OCI-LY1 (cell line): ENCODE data around the gene PLAAT2.

Experiments used
- H2AFZ ChIP-seq: fragments of 200-600 bp; sonication (generic), shearing (Covaris generic); 2 replicates; pipeline ENCODE4 v1.6.0; 2014; ENCODE audit warnings: antibody characterized with exemption, mild to moderate bottlenecking, low read length
- H3F3A ChIP-seq: fragments of 200-600 bp; sonication (generic), shearing (Covaris generic); 2 replicates; pipeline ENCODE4 v1.6.0; 2014; ENCODE audit warnings: mild to moderate bottlenecking, antibody characterized with exemption, low read length, moderate library complexity; ENCODE audit not compliant: insufficient read depth
- H3K27ac ChIP-seq: fragments of 200-600 bp; sonication (generic); 2 replicates; pipeline ENCODE4 v1.5.1; 2014; ENCODE audit warnings: low read length, mixed run types, mild to moderate bottlenecking, low read depth; ENCODE audit not compliant: poor library complexity, severe bottlenecking
- H3K27me3 ChIP-seq: fragments of 200-600 bp; sonication (generic); 2 replicates; pipeline ENCODE4 v1.6.0; 2014; ENCODE audit warnings: antibody characterized with exemption, mild to moderate bottlenecking, low read length, moderate library complexity; ENCODE audit not compliant: insufficient read depth
- H3K36me3 ChIP-seq: fragments of 200-600 bp; sonication (generic); 2 replicates; pipeline ENCODE4 v1.6.1; 2014; ENCODE audit warnings: mild to moderate bottlenecking, antibody characterized with exemption, low read length, moderate library complexity, mixed read lengths; ENCODE audit not compliant: insufficient read depth
- H3K4me1 ChIP-seq: fragments of 200-600 bp; sonication (generic); 2 replicates; pipeline ENCODE4 v1.5.1; 2014; ENCODE audit warnings: mild to moderate bottlenecking, low read length, moderate library complexity; ENCODE audit not compliant: insufficient read depth, severe bottlenecking
- H3K4me2 ChIP-seq: fragments of 200-600 bp; sonication (generic), shearing (Covaris generic); 2 replicates; pipeline ENCODE4 v1.6.1; 2014; ENCODE audit warnings: low read length
- H3K4me3 ChIP-seq: fragments of 200-600 bp; sonication (generic); 2 replicates; pipeline ENCODE4 v1.5.1; 2014; ENCODE audit warnings: low read length, low read depth, mild to moderate bottlenecking, mixed read lengths; ENCODE audit not compliant: poor library complexity, severe bottlenecking
- H3K79me2 ChIP-seq: fragments of 200-600 bp; shearing (Covaris generic); 2 replicates; pipeline ENCODE4 v1.6.1; 2016; ENCODE audit warnings: mixed run types, low read length, mixed read lengths; ENCODE audit not compliant: insufficient read depth
- H3K9ac ChIP-seq: fragments of 200-600 bp; sonication (generic), shearing (Covaris generic); 2 replicates; pipeline ENCODE4 v1.6.1; 2014; ENCODE audit warnings: mild to moderate bottlenecking, low read length, mixed read lengths
- H3K9me2 ChIP-seq: fragments of 200-600 bp; sonication (generic), shearing (Covaris generic); 2 replicates; pipeline ENCODE4 v1.6.1; 2014; ENCODE audit warnings: low read depth, mild to moderate bottlenecking, low read length, mixed read lengths
- H3K9me3 ChIP-seq: fragments of 200-600 bp; shearing (Covaris generic); 2 replicates; pipeline ENCODE4 v1.6.1; 2014; ENCODE audit warnings: low read length, mixed read lengths
- H4K20me1 ChIP-seq: fragments of 200-600 bp; sonication (generic), shearing (Covaris generic); 2 replicates; pipeline ENCODE4 v1.6.0; 2016; ENCODE audit warnings: mild to moderate bottlenecking, low read length; ENCODE audit not compliant: insufficient read depth
- CTCF ChIP-seq: fragments of 200-600 bp; sonication (generic), shearing (Covaris generic); IDR thresholded peaks from 2 replicates; pipeline ENCODE4 v1.5.1; 2017; ENCODE audit warnings: mild to moderate bottlenecking, antibody characterized with exemption, low read length, moderate library complexity, mixed read lengths
- EZH2 ChIP-seq: fragments of 200-600 bp; sonication (generic), shearing (Covaris generic); IDR thresholded peaks from 2 replicates; pipeline ENCODE4 v1.8.0; 2017; ENCODE audit warnings: borderline replicate concordance, mixed run types, mild to moderate bottlenecking, antibody characterized with exemption, low read length, moderate library complexity, mixed read lengths

The PLAAT2 gene

DNA sequence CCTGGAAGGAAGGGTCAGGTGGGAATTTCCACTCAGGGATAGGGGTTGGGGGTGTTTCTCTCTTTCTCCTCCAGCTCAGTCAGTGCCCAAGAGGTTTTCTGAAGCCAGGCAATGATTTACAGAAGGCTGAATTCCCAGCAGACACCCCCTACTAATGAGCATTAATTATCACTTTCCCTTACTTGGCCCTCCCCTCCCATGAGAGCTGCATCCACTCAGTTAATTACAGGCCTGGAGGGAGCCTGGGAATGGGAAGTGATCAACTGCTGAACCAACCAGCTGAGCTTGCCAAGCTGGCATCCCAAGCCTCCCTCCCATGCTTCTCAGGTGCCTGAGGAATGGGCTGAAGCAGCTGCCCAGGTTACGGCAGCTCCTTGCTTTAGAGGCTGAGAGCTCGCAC lies 56.3 kb downstream of the PLAAT2 start:
- H2AFZ ChIP-seq: no peak overlapping the region
- H3K79me2 ChIP-seq: no peaks in the 10 kb centered on the region
- TF ChIP-seq CTCF (no peak), EZH2 (no peak)
- H3K4me3 ChIP-seq: no peak overlapping the region
- no peaks in the 10 kb centered on the region for H3K9me2 ChIP-seq
- H3F3A ChIP-seq: no peaks in the 10 kb centered on the region
- no peaks in the 10 kb centered on the region for H3K36me3 ChIP-seq
- no peak overlapping the region for H3K9ac ChIP-seq
- no peaks in the 10 kb centered on the region for H3K9me3 ChIP-seq
- H4K20me1 ChIP-seq: no peaks in the 10 kb centered on the region
- no peak overlapping the region for H3K27ac ChIP-seq
- H3K4me1 ChIP-seq: no peaks in the 10 kb centered on the region
- no peak overlapping the region for H3K4me2 ChIP-seq
- 0 out of 2 replicates have a peak, but pooled peaks cover 3% of the 10 kb centered on the region for H3K27me3 ChIP-seq

GRCh38 chr11:63505857-63506528 lies 57.2 kb downstream of the PLAAT2 start, which contains the start of gene LGALS12:
Gene LGALS12, plus strand, starts transcription at chr11:63506084. Its CDS starts 375 bp downstream, at chr11:63506459.
- H3K4me2 ChIP-seq: no peak within 1 kb of the TSS
- H3K36me3 ChIP-seq: no peaks in the 10 kb centered on the region
- H3K4me1 ChIP-seq: no peaks in the 10 kb centered on the region
- H3K79me2 ChIP-seq: no peaks in the 10 kb centered on the region
- H3K9me2 ChIP-seq: no peaks in the 10 kb centered on the region
- TF ChIP-seq EZH2 (no peak), CTCF (no peak)
- 0 out of 2 replicates have a peak, but pooled peaks cover 3% of the 10 kb centered on the region for H3K27me3 ChIP-seq
- no peak within 1 kb of the TSS for H3K4me3 ChIP-seq
- no peak within 1 kb of the TSS for H2AFZ ChIP-seq
- H3K9ac ChIP-seq: no peak within 1 kb of the TSS
- no peak within 1 kb of the TSS for H3K27ac ChIP-seq
- H4K20me1 ChIP-seq: no peaks in the 10 kb centered on the region
- H3K9me3 ChIP-seq: no peaks in the 10 kb centered on the region
- no peaks in the 10 kb centered on the region for H3F3A ChIP-seq

DNA sequence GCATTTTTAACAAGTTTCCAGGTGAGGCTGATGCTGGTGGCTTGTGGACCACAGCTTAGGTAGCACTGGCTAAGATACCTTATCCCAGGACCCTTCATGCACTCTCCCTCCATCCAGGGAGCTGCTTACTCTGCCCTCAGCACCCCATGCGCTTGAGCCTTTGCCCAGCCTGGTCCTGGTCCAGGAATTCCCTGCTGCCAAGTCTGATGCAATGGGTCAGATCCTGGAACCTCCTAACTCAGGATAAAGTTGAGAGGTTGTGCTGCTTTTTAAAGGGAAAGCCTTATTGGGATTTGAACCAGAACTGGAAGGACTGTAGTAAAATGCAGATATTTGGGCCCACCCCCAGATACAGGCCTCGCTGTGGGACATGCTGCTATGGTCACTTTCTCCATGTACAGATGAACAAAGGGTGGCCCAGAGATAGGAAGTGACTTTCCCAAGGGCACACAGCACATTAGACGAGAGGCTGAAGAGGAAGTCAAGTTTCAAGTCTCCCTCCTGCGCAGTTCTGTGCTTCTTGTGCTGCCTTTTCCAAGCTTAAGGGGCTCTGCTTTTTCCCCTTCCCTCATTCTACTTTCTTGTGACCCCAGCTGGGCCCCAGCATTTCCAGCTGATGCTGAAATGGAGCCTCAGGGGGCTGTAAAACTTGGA lies 58.1 kb downstream of the PLAAT2 start:
- no peaks in the 10 kb centered on the region for H3F3A ChIP-seq
- H3K27me3 ChIP-seq: 0 out of 2 replicates have a peak, but pooled peaks cover 3% of the 10 kb centered on the region
- H2AFZ ChIP-seq: no peak overlapping the region
- H3K4me1 ChIP-seq: no peaks in the 10 kb centered on the region
- H3K9me3 ChIP-seq: peaks cover 3% of the 10 kb centered on the region; the same call in 1 of the 2 replicates
- no peaks in the 10 kb centered on the region; the same call in 1 of the 2 replicates for H3K36me3 ChIP-seq
- no peaks in the 10 kb centered on the region for H3K79me2 ChIP-seq
- no peak overlapping the region for H3K4me2 ChIP-seq
- H3K9me2 ChIP-seq: no peaks in the 10 kb centered on the region
- H3K27ac ChIP-seq: no peak overlapping the region
- H3K9ac ChIP-seq: no peak overlapping the region
- H4K20me1 ChIP-seq: no peaks in the 10 kb centered on the region
- no peak overlapping the region for H3K4me3 ChIP-seq
- TF ChIP-seq EZH2 (no peak), CTCF (no peak)
